Stimulated activated CD4-positive, alpha-beta T cell treated with anti-CD3 and anti-CD28 coated beads, TNF-alpha, amount 100 ng/mL, for 24 hours (primary cell): ENCODE results near the gene ADAMTSL1.

ENCODE experiments used
- DNase-seq, 3 experiments: peaks; one replicate each; pipeline ENCODE4 v3.0.0-alpha.2; 2020; ENCODE audit warnings: low read depth in 3 of 3

Gene ADAMTSL1

GRCh38 chr9:18775930-18776329, 302.0 kb downstream of the ADAMTSL1 start:
- no peak for DNase-seq

GRCh38 chr9:18776836-18777820, 303.2 kb downstream of the ADAMTSL1 start:
- no peak for DNase-seq

DNA sequence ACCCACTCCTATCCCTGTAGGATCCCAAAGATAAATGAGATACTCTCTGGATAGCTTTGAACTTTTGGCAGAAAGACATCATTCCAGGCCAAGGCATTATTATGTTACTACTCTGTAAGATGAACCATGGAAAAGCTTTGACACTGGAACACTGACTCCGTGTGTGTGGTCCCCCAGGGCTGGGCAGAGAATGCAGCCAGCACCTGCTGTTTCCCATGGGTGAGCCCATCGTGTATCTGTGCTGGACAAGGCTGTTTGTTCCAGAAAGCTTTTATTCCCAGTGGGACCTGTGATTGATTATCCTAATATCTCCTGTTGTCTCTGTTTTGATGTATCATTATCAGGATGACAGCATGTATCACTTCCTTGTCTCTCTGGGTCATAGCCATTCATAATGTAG, 304.2 kb downstream of the ADAMTSL1 start:
- DNase-seq, result no peak

GRCh38 chr9:18778846-18779245, 304.9 kb downstream of the ADAMTSL1 start:
- no peak for DNase-seq

- no peak for DNase-seq
These were observed 310.0 kb downstream of the ADAMTSL1 start for GRCh38 chr9:18783909-18784308.

- DNase-seq, result no peak
These were observed 311.7 kb downstream of the ADAMTSL1 start for GRCh38 chr9:18785604-18786003.

DNA sequence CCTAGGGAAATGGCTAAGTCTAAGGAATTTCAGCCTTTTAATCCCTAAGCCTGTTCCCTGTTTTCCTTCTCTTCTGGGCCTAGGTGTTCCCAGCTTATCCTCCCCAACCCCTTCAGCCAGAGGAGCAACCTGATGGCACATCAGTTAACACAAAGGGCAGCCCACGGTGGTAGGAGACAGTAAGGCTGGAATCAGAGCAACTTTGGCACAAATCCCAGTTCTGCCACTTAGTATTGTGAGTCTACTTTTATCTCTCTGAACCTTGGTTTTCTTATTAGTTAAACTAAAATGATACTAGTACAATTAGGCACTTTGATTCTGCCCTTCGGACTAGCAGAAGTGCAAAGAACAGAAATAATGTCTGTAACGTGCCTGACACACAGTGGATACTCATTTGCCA, 312.2 kb downstream of the ADAMTSL1 start:
- no peak for DNase-seq

GRCh38 chr9:18786911-18787650, 313.1 kb downstream of the ADAMTSL1 start:
- DNase-seq, result no peak

GRCh38 chr9:18788256-18788655, 314.3 kb downstream of the ADAMTSL1 start:
- no peak for DNase-seq

DNA sequence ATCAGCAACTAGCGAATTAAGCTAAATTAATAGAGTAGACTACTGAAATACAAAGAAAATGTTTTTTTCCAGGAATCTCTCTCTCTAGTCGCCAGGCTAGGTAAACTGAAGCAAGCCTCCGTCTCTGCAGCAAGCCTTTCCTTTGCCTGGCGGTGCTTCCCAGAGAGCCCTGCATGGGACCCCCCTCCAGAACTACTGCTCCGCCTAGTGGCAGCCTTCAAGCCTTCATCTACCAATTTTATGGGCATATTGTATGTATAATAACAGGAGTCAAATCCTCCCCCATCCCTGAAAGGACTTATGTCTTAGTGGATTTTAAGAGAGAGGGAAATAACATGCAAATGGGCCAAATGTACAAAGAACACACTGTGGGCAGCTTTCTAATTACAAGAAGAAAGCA, 317.1 kb downstream of the ADAMTSL1 start:
- no peak for DNase-seq

DNA sequence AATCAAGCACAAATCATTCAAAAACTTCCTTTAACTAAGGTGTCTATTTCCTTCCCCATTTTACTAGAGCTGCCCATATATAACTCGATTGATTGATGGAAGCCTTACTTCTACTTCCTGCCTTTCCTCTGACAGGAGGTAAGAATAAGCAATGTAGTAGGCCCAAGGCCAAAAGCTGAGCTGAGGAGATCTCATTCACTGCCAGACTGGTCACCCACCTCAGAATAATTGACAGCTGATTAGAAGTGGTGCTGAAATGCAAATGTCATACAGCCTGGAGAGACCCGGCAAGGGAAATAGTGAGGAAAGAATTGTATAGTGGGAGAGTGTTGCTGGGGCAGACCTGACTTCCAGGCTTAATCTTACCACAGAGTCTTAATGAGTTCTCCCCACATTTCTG, 319.2 kb downstream of the ADAMTSL1 start:
- DNase-seq, result no peak

DNA sequence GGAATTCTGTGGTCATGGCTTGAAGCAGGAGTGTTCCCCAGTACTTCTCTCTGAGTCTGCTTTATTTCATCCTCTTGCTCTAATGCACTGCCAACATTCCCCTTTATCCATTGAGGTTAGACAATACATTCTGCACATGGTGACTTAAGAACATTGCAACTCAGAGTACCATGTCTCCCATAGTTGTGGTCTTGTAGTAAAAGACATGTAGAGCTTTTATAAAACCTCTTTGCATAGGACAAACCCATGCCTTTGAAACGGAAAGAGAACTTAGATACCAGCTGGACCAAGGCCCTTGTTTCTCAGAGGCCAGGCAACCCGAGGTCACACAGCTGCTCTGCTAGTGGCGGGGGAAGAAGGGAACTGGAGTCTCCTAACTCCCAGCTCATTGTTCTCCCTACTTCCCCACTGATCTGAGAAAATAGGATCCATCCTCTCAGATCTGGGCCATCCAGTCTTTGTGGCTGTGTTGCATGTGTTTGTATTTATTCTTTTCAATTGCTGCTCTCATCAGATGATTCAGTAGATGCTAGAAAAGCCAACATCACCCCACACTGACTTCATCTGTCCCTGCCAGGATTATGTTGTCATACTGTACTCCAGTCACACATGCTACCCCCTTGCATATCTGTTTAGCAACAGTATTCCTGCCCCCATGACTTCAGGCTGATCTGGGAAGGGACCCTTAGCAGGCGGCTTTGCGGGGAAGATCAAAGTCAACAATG, 322.2 kb downstream of the ADAMTSL1 start:
- no peak for DNase-seq

DNA sequence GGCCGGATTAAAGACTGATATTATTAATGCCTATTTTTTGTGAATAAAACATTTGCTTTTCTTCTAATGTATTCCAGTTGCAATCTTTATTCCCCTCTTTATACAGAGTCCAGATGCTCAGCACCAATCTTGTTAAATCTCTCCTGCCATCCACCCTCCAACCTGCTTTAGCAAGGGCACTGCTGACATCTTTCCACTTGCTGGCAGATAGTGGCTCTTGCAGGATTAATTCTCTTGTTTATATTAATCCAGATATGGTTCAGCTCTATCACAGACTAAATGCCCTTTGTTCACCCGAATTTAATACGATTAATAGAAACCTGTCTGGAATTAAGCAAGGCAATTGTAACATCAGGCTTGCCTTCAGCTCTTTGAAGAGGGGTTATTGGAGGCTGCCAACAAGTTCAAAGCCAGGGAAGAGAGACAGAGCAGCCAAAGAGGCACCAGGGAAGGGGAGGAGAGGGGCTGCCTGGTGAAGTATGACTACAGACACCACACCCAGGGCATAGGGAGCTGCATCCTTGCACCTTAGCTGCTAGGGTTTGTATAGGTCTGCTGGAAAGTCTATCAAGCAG, 322.8 kb downstream of the ADAMTSL1 start:
- DNase-seq, result no peak

- DNase-seq, result no peak
These were observed 324.2 kb downstream of the ADAMTSL1 start for GRCh38 chr9:18798106-18798505.

DNA sequence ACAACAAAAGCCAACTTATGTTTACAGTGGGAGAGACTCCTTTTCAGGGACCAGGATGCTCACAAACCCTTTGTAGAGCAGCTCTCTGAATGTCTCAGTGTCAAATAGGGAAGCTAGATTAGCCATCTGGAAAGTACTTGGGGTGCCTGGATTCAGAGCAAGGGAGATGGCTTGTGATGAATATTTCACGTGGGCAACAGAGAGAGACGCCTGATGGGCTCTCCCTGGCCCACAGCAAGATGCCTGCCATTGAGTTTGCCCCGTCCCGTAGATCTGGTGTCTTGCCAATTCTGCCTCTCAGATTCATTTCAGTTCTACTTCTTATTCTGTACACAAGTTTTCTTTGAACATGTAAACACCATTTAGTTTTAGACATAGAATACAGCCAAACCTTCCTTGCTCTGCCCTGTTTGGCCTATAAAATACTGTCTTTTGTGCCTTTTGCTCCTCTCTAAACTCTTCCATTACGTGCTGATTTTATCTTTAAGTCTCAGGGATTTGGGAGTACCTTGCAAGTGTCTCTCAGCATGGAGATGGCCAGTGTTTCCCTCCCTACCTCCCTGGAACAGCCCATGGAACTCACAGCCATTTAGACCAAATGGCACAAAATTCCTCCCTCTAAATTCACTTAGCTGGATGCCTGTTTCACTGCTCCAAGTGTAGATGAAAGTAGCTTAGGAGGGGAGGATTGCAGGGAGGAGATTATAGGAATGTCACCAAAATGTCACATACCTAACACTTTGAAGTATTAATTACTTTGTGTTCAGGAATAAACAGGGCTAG, 324.7 kb downstream of the ADAMTSL1 start:
- DNase-seq, result no peak

DNA sequence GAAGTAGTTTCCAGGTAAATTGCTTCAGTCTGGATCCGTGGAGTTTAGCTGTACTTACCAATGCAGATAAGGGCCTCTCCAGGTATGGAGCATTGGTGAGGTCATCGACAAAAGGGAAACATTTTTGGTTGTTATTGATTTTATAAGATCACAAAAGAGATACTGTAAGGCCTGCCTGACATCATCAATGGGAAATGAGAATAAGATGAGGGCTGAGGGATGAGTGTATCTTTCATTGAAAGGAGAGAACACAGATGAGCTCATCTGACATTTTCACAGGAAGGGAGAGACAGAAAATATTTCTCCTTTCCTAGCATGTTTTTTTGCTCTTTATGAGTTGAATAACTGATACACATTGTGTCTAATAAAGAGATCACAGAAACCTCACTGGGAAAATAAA, 325.5 kb downstream of the ADAMTSL1 start:
- no peak for DNase-seq

DNA sequence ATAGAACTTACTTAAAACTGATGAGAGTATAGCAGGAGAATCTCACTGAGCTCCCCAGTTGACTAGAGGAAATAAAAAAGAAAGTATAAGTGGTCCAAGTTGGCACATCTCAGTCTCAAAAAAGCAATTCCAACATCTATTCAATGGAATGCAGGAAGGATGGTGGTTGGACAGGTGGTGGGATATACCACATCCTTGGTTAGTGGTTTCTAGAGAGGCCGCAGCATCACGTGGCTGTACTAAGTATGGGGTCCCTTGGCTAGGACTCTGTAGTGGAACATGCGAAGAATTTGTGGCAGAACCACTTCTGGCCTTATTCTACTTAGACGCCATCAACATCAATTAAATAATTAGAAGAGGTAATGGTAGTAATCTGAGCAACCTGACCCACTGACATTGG, 326.6 kb downstream of the ADAMTSL1 start:
- no peak for DNase-seq

DNA sequence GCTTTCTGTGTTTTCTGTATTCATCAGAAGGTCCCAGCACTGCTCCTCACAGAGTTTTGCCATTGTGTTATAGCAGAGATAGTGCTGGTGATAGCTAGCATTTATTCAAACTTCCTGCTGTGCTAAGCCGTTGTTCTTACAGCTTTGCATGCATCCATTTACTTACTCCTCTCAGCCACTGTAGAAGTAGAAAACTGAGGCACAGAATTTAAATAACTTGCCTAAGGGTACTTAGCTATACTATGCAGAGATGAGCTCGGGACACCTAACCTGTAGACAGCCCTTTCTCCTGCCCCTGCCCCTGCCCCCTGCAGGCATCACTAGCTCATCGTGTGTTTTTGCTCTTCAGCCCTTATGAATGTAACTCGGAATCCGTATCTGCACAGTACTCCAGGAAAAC, 331.4 kb downstream of the ADAMTSL1 start:
- DNase-seq, result no peak

DNA sequence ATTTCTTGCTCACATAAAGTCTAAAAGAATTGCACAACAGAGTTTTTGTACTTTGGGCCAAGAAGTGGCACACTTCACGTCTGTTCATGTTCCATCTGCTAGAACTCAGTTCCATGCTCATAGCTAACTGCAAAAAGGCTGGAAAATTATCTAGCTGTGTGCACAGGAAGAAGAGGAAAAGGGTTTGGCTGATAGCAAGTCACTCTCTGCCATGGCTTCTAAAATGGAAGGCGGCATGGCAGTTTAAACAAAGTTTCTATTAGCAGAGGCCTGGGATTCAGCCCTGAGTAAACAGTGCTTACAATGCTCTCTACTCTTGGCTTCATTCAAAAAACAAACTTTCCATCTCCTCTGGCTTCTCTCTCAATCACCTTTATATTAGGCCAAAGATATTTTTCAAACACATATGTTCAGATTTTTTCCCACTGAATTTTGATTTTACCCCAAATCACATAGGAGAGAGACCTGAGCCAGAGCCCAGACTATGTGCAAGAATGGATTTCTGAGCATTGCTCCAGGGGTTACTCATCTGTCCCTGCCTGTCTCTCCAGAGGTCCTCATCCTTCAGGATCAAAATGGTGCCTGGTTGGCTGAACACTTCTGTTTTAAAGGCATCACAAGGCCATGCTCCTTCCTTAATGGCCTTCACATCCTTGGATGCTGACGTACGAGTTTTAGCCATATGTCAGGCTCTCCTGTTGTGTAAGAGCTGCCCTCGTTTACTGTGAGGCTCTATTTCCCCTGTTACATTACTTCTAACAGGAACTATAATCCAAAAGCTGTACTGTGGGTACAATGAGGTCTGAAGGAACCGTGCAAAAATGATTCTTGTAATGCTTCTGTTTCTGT, 332.5 kb downstream of the ADAMTSL1 start:
- no peak for DNase-seq

DNA sequence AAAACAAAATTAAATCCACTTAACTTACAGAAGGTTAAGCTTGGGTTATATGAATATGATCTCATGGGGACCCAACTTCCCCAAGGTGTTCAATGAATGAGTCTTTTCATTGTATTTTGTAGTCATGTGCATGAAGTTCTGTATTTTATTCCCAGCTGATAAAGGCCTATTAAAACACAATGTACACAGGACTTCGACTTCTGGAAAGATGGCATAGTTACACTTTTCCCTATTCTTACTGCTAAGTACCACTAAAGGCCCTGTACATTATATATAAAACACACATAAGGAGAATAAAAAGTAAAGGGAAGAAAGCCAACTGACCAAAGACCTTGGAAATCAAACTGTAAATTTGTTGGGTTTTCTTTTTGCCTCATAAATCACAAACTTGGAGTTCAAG, 336.6 kb downstream of the ADAMTSL1 start:
- no peak for DNase-seq
